ENCODE measurements around the gene C2CD4D. TPM values are rescaled to one million over a fixed set of nuclear protein-coding genes. Genes with fewer than 3 reads are reported as not detected.

Gene C2CD4D
- total RNA-seq, 1 donor from 2014 or later = 1.1 TPM

GRCh38 chr1:151815716-151816327 lies 23.8 kb downstream of the C2CD4D start:
- intact Hi-C loops (cut with micrococcal nuclease) = no loop called here

- intact Hi-C loops (cut with micrococcal nuclease) = no loop called here
Measured at GRCh38 chr1:151814971-151815545, 24.6 kb downstream of the C2CD4D start.

- intact Hi-C loops (cut with micrococcal nuclease) = no loop called here
Measured at GRCh38 chr1:151814426-151814825, 25.2 kb downstream of the C2CD4D start.

GRCh38 chr1:151813271-151813977 lies 26.2 kb downstream of the C2CD4D start:
- intact Hi-C loops (cut with micrococcal nuclease) = no loop called here

- intact Hi-C loops (cut with micrococcal nuclease) = no loop called here
Measured at GRCh38 chr1:151811181-151811580, 28.4 kb downstream of the C2CD4D start.

- intact Hi-C loops (cut with micrococcal nuclease) = no loop called here
Measured at GRCh38 chr1:151809985-151810556, 29.5 kb downstream of the C2CD4D start.

GRCh38 chr1:151809290-151809984 lies 30.2 kb downstream of the C2CD4D start:
- intact Hi-C loops (cut with micrococcal nuclease) = no loop called here

- intact Hi-C loops (cut with micrococcal nuclease) = no loop called here
Measured at GRCh38 chr1:151807766-151808165, 31.9 kb downstream of the C2CD4D start.

- intact Hi-C loops (cut with micrococcal nuclease) = no loop called here
Measured at GRCh38 chr1:151807131-151807530, 32.5 kb downstream of the C2CD4D start.

GRCh38 chr1:151806170-151806569 lies 33.5 kb downstream of the C2CD4D start:
- intact Hi-C loops (cut with micrococcal nuclease) = no loop called here

- intact Hi-C loops (cut with micrococcal nuclease) = no loop called here
Measured at GRCh38 chr1:151805066-151805820, 34.4 kb downstream of the C2CD4D start, which contains the start of gene LINGO4. TSS of gene LINGO4 (minus strand) at chr1:151805419. CDS start at chr1:151802704, 2,715 bp downstream.

GRCh38 chr1:151803915-151804314 lies 35.7 kb downstream of the C2CD4D start:
- intact Hi-C loops (cut with micrococcal nuclease) = no loop called here

GRCh38 chr1:151803164-151803563 lies 36.5 kb downstream of the C2CD4D start:
- intact Hi-C loops (cut with micrococcal nuclease) = no loop called here

- intact Hi-C loops (cut with micrococcal nuclease) = no loop called here
Measured at GRCh38 chr1:151802372-151802771, 37.2 kb downstream of the C2CD4D start.

GRCh38 chr1:151801846-151802245 lies 37.8 kb downstream of the C2CD4D start:
- intact Hi-C loops (cut with micrococcal nuclease) = no loop called here

- intact Hi-C loops (cut with micrococcal nuclease) = no loop called here
Measured at GRCh38 chr1:151801310-151801820, 38.3 kb downstream of the C2CD4D start.

GRCh38 chr1:151800830-151801229 lies 38.8 kb downstream of the C2CD4D start:
- intact Hi-C loops (cut with micrococcal nuclease) = no loop called here

GRCh38 chr1:151799179-151800022 lies 40.2 kb downstream of the C2CD4D start:
- intact Hi-C loops (cut with micrococcal nuclease) = no loop called here

- intact Hi-C loops (cut with micrococcal nuclease) = no loop called here
Measured at GRCh38 chr1:151798571-151798970, 41.0 kb downstream of the C2CD4D start.
